NCI-H774 (cell line): ENCODE measurements around the gene SH2D1A.
"Not testable (repeated sequence)": the region's sequence is repeated elsewhere in the genome, so short reads cannot be mapped to it uniquely, and the experiment has no call there.

Experiments
- DNase-seq: peaks from one replicate; lab custom pipeline; 2025; lab: John Stamatoyannopoulos, UW

SH2D1A gene

GRCh38 chrX:124354648-124355047, 8.3 kb downstream of the SH2D1A start:
- no peak for DNase-seq

- no peak for DNase-seq
Observed at GRCh38 chrX:124358800-124359383, 12.5 kb downstream of the SH2D1A start.

- no peak for DNase-seq
Observed at GRCh38 chrX:124362072-124362471, 15.7 kb downstream of the SH2D1A start.

- no peak for DNase-seq
Observed at GRCh38 chrX:124362761-124363160, 16.4 kb downstream of the SH2D1A start.

- no peak for DNase-seq
Observed at GRCh38 chrX:124369722-124370121, 23.4 kb downstream of the SH2D1A start.

GRCh38 chrX:124373348-124373747, 27.0 kb downstream of the SH2D1A start:
- DNase-seq, result no peak

GRCh38 chrX:124378643-124379042, 32.3 kb downstream of the SH2D1A start:
- no peak for DNase-seq

GRCh38 chrX:124383354-124383753, 37.0 kb downstream of the SH2D1A start:
- DNase-seq, result no peak

- no peak for DNase-seq
Observed at GRCh38 chrX:124386401-124386800, 40.0 kb downstream of the SH2D1A start.

GRCh38 chrX:124388562-124388961, 42.2 kb downstream of the SH2D1A start:
- DNase-seq, result peak; percentile 55

- no peak for DNase-seq
Observed at GRCh38 chrX:124392794-124393193, 46.4 kb downstream of the SH2D1A start.

GRCh38 chrX:124393238-124393637, 46.9 kb downstream of the SH2D1A start:
- no peak for DNase-seq

- no peak for DNase-seq
Observed at GRCh38 chrX:124393659-124394058, 47.3 kb downstream of the SH2D1A start.

GRCh38 chrX:124395145-124395880, 49.0 kb downstream of the SH2D1A start:
- no peak for DNase-seq

- DNase-seq, result peak; percentile 5
Observed at GRCh38 chrX:124401696-124402095, 55.3 kb downstream of the SH2D1A start.

- DNase-seq, result no peak
Observed at GRCh38 chrX:124405868-124406267, 59.5 kb downstream of the SH2D1A start.

- DNase-seq, result peak; percentile 62
Observed at GRCh38 chrX:124406294-124407014, 60.1 kb downstream of the SH2D1A start.

GRCh38 chrX:124407226-124407625, 60.9 kb downstream of the SH2D1A start:
- DNase-seq, result no peak

GRCh38 chrX:124408380-124408779, 62.0 kb downstream of the SH2D1A start:
- not testable (repeated sequence) for DNase-seq

- DNase-seq, result no peak
Observed at GRCh38 chrX:124413244-124413643, 66.9 kb downstream of the SH2D1A start.

- DNase-seq, result no peak
Observed at GRCh38 chrX:124414281-124414680, 67.9 kb downstream of the SH2D1A start.

- DNase-seq, result no peak
Observed at GRCh38 chrX:124415115-124415800, 68.9 kb downstream of the SH2D1A start.
